Measurements from ENCODE around the gene LMX1B. TPM values are rescaled to one million over a fixed set of nuclear protein-coding genes. Genes with fewer than 3 reads are reported as not detected.

LMX1B gene
- polyA plus RNA-seq, 1 donor, result 0.96 TPM

- H3K27me3 ChIP-seq (ENCODE audit: control insufficient read depth, insufficient read depth, low read length), result peaks cover 94% of the 10 kb centered on the region
- peaks cover 2% of the 10 kb centered on the region for H3K9me3 ChIP-seq (ENCODE audit: control insufficient read depth, low read depth, low read length)
- peaks cover 3% of the 10 kb centered on the region for H3K4me1 ChIP-seq (ENCODE audit: control insufficient read depth, insufficient read depth, low read length)
- H3K4me3 ChIP-seq (ENCODE audit: low read length), result no peak overlapping the region
- WGBS (ENCODE audit: insufficient coverage, low lambda C conversion rate), result 3% methylated on average over 5 of the region's 11 CpGs
- H3K36me3 ChIP-seq (ENCODE audit: control insufficient read depth, insufficient read depth, low read length), result no peaks in the 10 kb centered on the region
- H3K27ac ChIP-seq (ENCODE audit: low read length), result no peak overlapping the region
- DNase-seq, result no peak
Observed at GRCh38 chr9:126618190-126618584, 4.5 kb downstream of the LMX1B start.

- Histone ChIP-seq H3K9me3 (ENCODE audit: control insufficient read depth, low read depth, low read length) (peaks cover 6% of the 10 kb centered on the region), H3K36me3 (ENCODE audit: control insufficient read depth, insufficient read depth, low read length) (no peaks in the 10 kb centered on the region), H3K27me3 (ENCODE audit: control insufficient read depth, insufficient read depth, low read length) (peaks cover 95% of the 10 kb centered on the region), H3K27ac (ENCODE audit: low read length) (no peak overlapping the region), H3K4me3 (ENCODE audit: low read length) (no peak overlapping the region), H3K4me1 (ENCODE audit: control insufficient read depth, insufficient read depth, low read length) (peaks cover 3% of the 10 kb centered on the region)
- no peak for DNase-seq
- WGBS (ENCODE audit: insufficient coverage, low lambda C conversion rate), result 14% methylated on average over 4 of the region's 50 CpGs
Observed at GRCh38 chr9:126618585-126619360, 5.0 kb downstream of the LMX1B start.

GRCh38 chr9:126619361-126620135 lies 5.8 kb downstream of the LMX1B start:
- peaks cover 99% of the 10 kb centered on the region for H3K27me3 ChIP-seq (ENCODE audit: control insufficient read depth, insufficient read depth, low read length)
- H3K36me3 ChIP-seq (ENCODE audit: control insufficient read depth, insufficient read depth, low read length), result no peaks in the 10 kb centered on the region
- no peak overlapping the region for H3K4me3 ChIP-seq (ENCODE audit: low read length)
- DNase-seq, result no peak
- WGBS (ENCODE audit: insufficient coverage, low lambda C conversion rate), result no CpG with 5 or more reads among the region's 10 CpGs
- H3K27ac ChIP-seq (ENCODE audit: low read length), result no peak overlapping the region
- peaks cover 11% of the 10 kb centered on the region for H3K9me3 ChIP-seq (ENCODE audit: control insufficient read depth, low read depth, low read length)
- H3K4me1 ChIP-seq (ENCODE audit: control insufficient read depth, insufficient read depth, low read length), result peaks cover 3% of the 10 kb centered on the region

- Histone ChIP-seq H3K4me1 (ENCODE audit: control insufficient read depth, insufficient read depth, low read length) (no peaks in the 10 kb centered on the region), H3K27me3 (ENCODE audit: control insufficient read depth, insufficient read depth, low read length) (peaks cover 100% of the 10 kb centered on the region), H3K27ac (ENCODE audit: low read length) (no peak overlapping the region), H3K36me3 (ENCODE audit: control insufficient read depth, insufficient read depth, low read length) (no peaks in the 10 kb centered on the region), H3K9me3 (ENCODE audit: control insufficient read depth, low read depth, low read length) (peaks cover 11% of the 10 kb centered on the region), H3K4me3 (ENCODE audit: low read length) (no peak overlapping the region)
- WGBS (ENCODE audit: insufficient coverage, low lambda C conversion rate), result no CpG with 5 or more reads among the region's 7 CpGs
- DNase-seq, result no peak
Observed at GRCh38 chr9:126620478-126620877, 6.8 kb downstream of the LMX1B start.

- no peak overlapping the region for H3K27ac ChIP-seq (ENCODE audit: low read length)
- H3K36me3 ChIP-seq (ENCODE audit: control insufficient read depth, insufficient read depth, low read length), result no peaks in the 10 kb centered on the region
- H3K4me1 ChIP-seq (ENCODE audit: control insufficient read depth, insufficient read depth, low read length), result peaks cover 3% of the 10 kb centered on the region
- WGBS (ENCODE audit: insufficient coverage, low lambda C conversion rate), result 12% methylated on average over 3 of the region's 15 CpGs
- peaks cover 16% of the 10 kb centered on the region for H3K9me3 ChIP-seq (ENCODE audit: control insufficient read depth, low read depth, low read length)
- peaks cover 100% of the 10 kb centered on the region for H3K27me3 ChIP-seq (ENCODE audit: control insufficient read depth, insufficient read depth, low read length)
- DNase-seq, result no peak
- H3K4me3 ChIP-seq (ENCODE audit: low read length), result no peak overlapping the region
Observed at GRCh38 chr9:126621061-126621918, 7.6 kb downstream of the LMX1B start.

GRCh38 chr9:126621919-126622735 lies 8.4 kb downstream of the LMX1B start:
- DNase-seq, result no peak
- WGBS (ENCODE audit: insufficient coverage, low lambda C conversion rate), result no CpG with 5 or more reads among the region's 18 CpGs
- H3K27ac ChIP-seq (ENCODE audit: low read length), result no peak overlapping the region
- H3K4me3 ChIP-seq (ENCODE audit: low read length), result no peak overlapping the region
- peaks cover 16% of the 10 kb centered on the region for H3K9me3 ChIP-seq (ENCODE audit: control insufficient read depth, low read depth, low read length)
- H3K4me1 ChIP-seq (ENCODE audit: control insufficient read depth, insufficient read depth, low read length), result peaks cover 6% of the 10 kb centered on the region
- H3K27me3 ChIP-seq (ENCODE audit: control insufficient read depth, insufficient read depth, low read length), result peaks cover 100% of the 10 kb centered on the region
- no peaks in the 10 kb centered on the region for H3K36me3 ChIP-seq (ENCODE audit: control insufficient read depth, insufficient read depth, low read length)

- H3K36me3 ChIP-seq (ENCODE audit: control insufficient read depth, insufficient read depth, low read length), result no peaks in the 10 kb centered on the region
- no CpG with 5 or more reads among the region's 9 CpGs for WGBS (ENCODE audit: insufficient coverage, low lambda C conversion rate)
- no peak overlapping the region for H3K4me3 ChIP-seq (ENCODE audit: low read length)
- no peak overlapping the region for H3K27ac ChIP-seq (ENCODE audit: low read length)
- H3K9me3 ChIP-seq (ENCODE audit: control insufficient read depth, low read depth, low read length), result peaks cover 16% of the 10 kb centered on the region
- H3K4me1 ChIP-seq (ENCODE audit: control insufficient read depth, insufficient read depth, low read length), result peaks cover 6% of the 10 kb centered on the region
- DNase-seq, result no peak
- H3K27me3 ChIP-seq (ENCODE audit: control insufficient read depth, insufficient read depth, low read length), result peaks cover 100% of the 10 kb centered on the region
Observed at GRCh38 chr9:126623314-126623666, 9.6 kb downstream of the LMX1B start.

- Histone ChIP-seq H3K27ac (ENCODE audit: low read length) (no peak overlapping the region), H3K4me3 (ENCODE audit: low read length) (no peak overlapping the region), H3K36me3 (ENCODE audit: control insufficient read depth, insufficient read depth, low read length) (no peaks in the 10 kb centered on the region), H3K4me1 (ENCODE audit: control insufficient read depth, insufficient read depth, low read length) (peaks cover 6% of the 10 kb centered on the region), H3K27me3 (ENCODE audit: control insufficient read depth, insufficient read depth, low read length) (peaks cover 100% of the 10 kb centered on the region), H3K9me3 (ENCODE audit: control insufficient read depth, low read depth, low read length) (peaks cover 16% of the 10 kb centered on the region)
- no CpG with 5 or more reads among the region's 52 CpGs for WGBS (ENCODE audit: insufficient coverage, low lambda C conversion rate)
- no peak for DNase-seq
Observed at GRCh38 chr9:126623667-126624478, 10.1 kb downstream of the LMX1B start.

- H3K27me3 ChIP-seq (ENCODE audit: control insufficient read depth, insufficient read depth, low read length), result peaks cover 100% of the 10 kb centered on the region
- peaks cover 16% of the 10 kb centered on the region for H3K9me3 ChIP-seq (ENCODE audit: control insufficient read depth, low read depth, low read length)
- WGBS (ENCODE audit: insufficient coverage, low lambda C conversion rate), result no CpG with 5 or more reads among the region's 18 CpGs
- no peak for DNase-seq
- H3K36me3 ChIP-seq (ENCODE audit: control insufficient read depth, insufficient read depth, low read length), result no peaks in the 10 kb centered on the region
- H3K27ac ChIP-seq (ENCODE audit: low read length), result no peak overlapping the region
- H3K4me3 ChIP-seq (ENCODE audit: low read length), result no peak overlapping the region
- peaks cover 6% of the 10 kb centered on the region for H3K4me1 ChIP-seq (ENCODE audit: control insufficient read depth, insufficient read depth, low read length)
Observed at GRCh38 chr9:126624479-126624826, 10.7 kb downstream of the LMX1B start.

Measured in large intestine (tissue), 3 donors.